ENCODE results near the gene ZNF100. TPM values are rescaled to one million over a fixed set of nuclear protein-coding genes. Genes with fewer than 3 reads are reported as not detected.

ZNF100 gene
- total RNA-seq, 4 donors from 2014 or later: 1.9 to 3.5 (median 2.9) TPM

- H3K27me3 ChIP-seq: no peaks in the 10 kb centered on the region
- H3K4me3 ChIP-seq: no peak overlapping the region
- no peaks in the 10 kb centered on the region for H3K4me1 ChIP-seq
- no peaks in the 10 kb centered on the region for H3K9me3 ChIP-seq
- ATAC-seq: no peak
- in situ Hi-C loops (cut with MboI; ENCODE audit: low sequenced_read_pairs in 4 of 4) (loop anchor here in 1 of 4 donors (25.0 kb wide), 1 partner anchor 212 kb away; no protein-coding TSS in a partner anchor), intact Hi-C loops (cut with DNase I; ENCODE audit: low total_unique reads) (loop anchor here (10.0 kb wide), 1 partner anchor 494 kb away; no protein-coding TSS in a partner anchor)
- H3K36me3 ChIP-seq: no peaks in the 10 kb centered on the region
- no peak for DNase-seq
- H3K27ac ChIP-seq: no peak overlapping the region
- no peak for TF ChIP-seq POLR2A (IDR thresholded peaks at IDR 0.05)
Observed at GRCh38 chr19:21699197-21699596, 68.2 kb downstream of the ZNF100 start.

DNA sequence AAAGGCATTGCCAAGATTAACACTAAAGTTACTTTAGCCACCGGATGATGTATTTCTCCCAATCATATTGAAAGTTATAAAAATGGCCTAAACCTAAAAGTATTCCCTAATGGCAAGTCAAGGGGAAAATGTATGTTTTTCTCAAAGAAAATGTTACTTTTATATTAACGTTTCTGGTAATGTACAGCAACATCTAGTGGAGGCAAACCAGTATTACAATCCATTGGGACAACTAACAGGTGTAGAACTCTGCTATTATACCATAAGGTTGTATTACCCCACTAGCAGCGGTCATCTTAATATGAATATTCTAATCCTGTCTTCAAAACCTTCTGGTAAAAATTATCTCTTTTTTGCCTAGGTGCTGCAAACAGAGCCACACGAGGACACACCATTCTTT is 69.2 kb downstream of the ZNF100 start:
- ATAC-seq (peak in 1 of 2 donors; percentile 49), DNase-seq (no peak)
- no peaks in the 10 kb centered on the region for H3K27me3 ChIP-seq
- no peaks in the 10 kb centered on the region for H3K36me3 ChIP-seq
- no peaks in the 10 kb centered on the region for H3K9me3 ChIP-seq
- in situ Hi-C loops (cut with MboI; ENCODE audit: low sequenced_read_pairs in 4 of 4) (loop anchor here in 1 of 4 donors (25.0 kb wide), 1 partner anchor 211 kb away; no protein-coding TSS in a partner anchor), intact Hi-C loops (cut with DNase I; ENCODE audit: low total_unique reads) (loop anchor here (10.0 kb wide), 1 partner anchor 493 kb away; no protein-coding TSS in a partner anchor)
- H3K27ac ChIP-seq: no peak overlapping the region
- TF ChIP-seq, protein P1, sequence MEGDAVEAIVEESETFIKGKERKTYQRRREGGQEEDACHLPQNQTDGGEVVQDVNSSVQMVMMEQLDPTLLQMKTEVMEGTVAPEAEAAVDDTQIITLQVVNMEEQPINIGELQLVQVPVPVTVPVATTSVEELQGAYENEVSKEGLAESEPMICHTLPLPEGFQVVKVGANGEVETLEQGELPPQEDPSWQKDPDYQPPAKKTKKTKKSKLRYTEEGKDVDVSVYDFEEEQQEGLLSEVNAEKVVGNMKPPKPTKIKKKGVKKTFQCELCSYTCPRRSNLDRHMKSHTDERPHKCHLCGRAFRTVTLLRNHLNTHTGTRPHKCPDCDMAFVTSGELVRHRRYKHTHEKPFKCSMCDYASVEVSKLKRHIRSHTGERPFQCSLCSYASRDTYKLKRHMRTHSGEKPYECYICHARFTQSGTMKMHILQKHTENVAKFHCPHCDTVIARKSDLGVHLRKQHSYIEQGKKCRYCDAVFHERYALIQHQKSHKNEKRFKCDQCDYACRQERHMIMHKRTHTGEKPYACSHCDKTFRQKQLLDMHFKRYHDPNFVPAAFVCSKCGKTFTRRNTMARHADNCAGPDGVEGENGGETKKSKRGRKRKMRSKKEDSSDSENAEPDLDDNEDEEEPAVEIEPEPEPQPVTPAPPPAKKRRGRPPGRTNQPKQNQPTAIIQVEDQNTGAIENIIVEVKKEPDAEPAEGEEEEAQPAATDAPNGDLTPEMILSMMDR (IDR thresholded peaks at IDR 0.05 in 4 of 5, conservative IDR thresholded peaks at IDR 0.05 in 1 of 5): peak in 4 of 5 experiments; percentile 24 to 61 (median 48)
- no peak for TF ChIP-seq POLR2A (IDR thresholded peaks at IDR 0.05)
- H3K4me3 ChIP-seq: no peak overlapping the region
- H3K4me1 ChIP-seq: no peaks in the 10 kb centered on the region

GRCh38 chr19:21697698-21698097 is 69.7 kb downstream of the ZNF100 start:
- intact Hi-C loops (cut with DNase I; ENCODE audit: low total_unique reads) (loop anchor here (10.0 kb wide), 1 partner anchor 493 kb away; no protein-coding TSS in a partner anchor), in situ Hi-C loops (cut with MboI; ENCODE audit: low sequenced_read_pairs in 4 of 4) (loop anchor here in 1 of 4 donors (25.0 kb wide), 1 partner anchor 210 kb away; no protein-coding TSS in a partner anchor)
- Histone ChIP-seq H3K36me3 (no peaks in the 10 kb centered on the region), H3K9me3 (no peaks in the 10 kb centered on the region), H3K4me1 (no peaks in the 10 kb centered on the region), H3K27me3 (no peaks in the 10 kb centered on the region), H3K4me3 (no peak overlapping the region), H3K27ac (no peak overlapping the region)
- ATAC-seq (no peak), DNase-seq (no peak)
- TF ChIP-seq, protein P1 (IDR thresholded peaks at IDR 0.05 in 4 of 5, conservative IDR thresholded peaks at IDR 0.05 in 1 of 5): no peak
- TF ChIP-seq POLR2A (IDR thresholded peaks at IDR 0.05): no peak

GRCh38 chr19:21694171-21694906 is 73.0 kb downstream of the ZNF100 start:
- H3K36me3 ChIP-seq: no peaks in the 10 kb centered on the region
- H3K4me3 ChIP-seq: no peak overlapping the region
- TF ChIP-seq, protein P1 (IDR thresholded peaks at IDR 0.05 in 4 of 5, conservative IDR thresholded peaks at IDR 0.05 in 1 of 5): no peak
- TF ChIP-seq POLR2A (IDR thresholded peaks at IDR 0.05): no peak
- H3K9me3 ChIP-seq: no peaks in the 10 kb centered on the region
- intact Hi-C loops (cut with DNase I; ENCODE audit: low total_unique reads): loop anchor here (10.0 kb wide), 1 partner anchor 490 kb away; no protein-coding TSS in a partner anchor
- DNase-seq (no peak), ATAC-seq (no peak)
- no peaks in the 10 kb centered on the region for H3K4me1 ChIP-seq
- in situ Hi-C loops (cut with MboI; ENCODE audit: low sequenced_read_pairs in 4 of 4): loop anchor here in 1 of 4 donors (25.0 kb wide), 1 partner anchor 207 kb away; no protein-coding TSS in a partner anchor
- H3K27ac ChIP-seq: no peak overlapping the region
- H3K27me3 ChIP-seq: no peaks in the 10 kb centered on the region

GRCh38 chr19:21693399-21693798 is 74.0 kb downstream of the ZNF100 start:
- H3K9me3 ChIP-seq: no peaks in the 10 kb centered on the region
- ATAC-seq (peak in 1 of 2 donors; percentile 92), DNase-seq (peak in 1 of 2 donors; percentile 31)
- intact Hi-C loops (cut with DNase I; ENCODE audit: low total_unique reads): loop anchor here (10.0 kb wide), 1 partner anchor 489 kb away; no protein-coding TSS in a partner anchor
- H3K36me3 ChIP-seq: no peaks in the 10 kb centered on the region
- in situ Hi-C loops (cut with MboI; ENCODE audit: low sequenced_read_pairs in 4 of 4): loop anchor here in 1 of 4 donors (25.0 kb wide), 1 partner anchor 206 kb away; no protein-coding TSS in a partner anchor
- no peaks in the 10 kb centered on the region for H3K27me3 ChIP-seq
- no peaks in the 10 kb centered on the region for H3K4me1 ChIP-seq
- H3K4me3 ChIP-seq: no peak overlapping the region
- peak overlapping the region in 1 of 4 donors; percentile 38 for H3K27ac ChIP-seq
- TF ChIP-seq, protein P1 (IDR thresholded peaks at IDR 0.05 in 4 of 5, conservative IDR thresholded peaks at IDR 0.05 in 1 of 5): no peak
- TF ChIP-seq POLR2A (IDR thresholded peaks at IDR 0.05): no peak
